GM12874 (cell line): ENCODE results near the gene GOLGA8H.
"Not testable (repeated sequence)": the region's sequence is repeated elsewhere in the genome, so short reads cannot be mapped to it uniquely, and the experiment has no call there.

Experiments
- TF ChIP-seq, protein P1 (sequence below): IDR thresholded peaks from 2 replicates; pipeline ENCODE4 v1.5.1; 2011; ENCODE audit warnings: low read depth, mild to moderate bottlenecking, control low read depth, low read length, moderate library complexity; ENCODE audit not compliant: insufficient read depth

Gene GOLGA8H, protein sequence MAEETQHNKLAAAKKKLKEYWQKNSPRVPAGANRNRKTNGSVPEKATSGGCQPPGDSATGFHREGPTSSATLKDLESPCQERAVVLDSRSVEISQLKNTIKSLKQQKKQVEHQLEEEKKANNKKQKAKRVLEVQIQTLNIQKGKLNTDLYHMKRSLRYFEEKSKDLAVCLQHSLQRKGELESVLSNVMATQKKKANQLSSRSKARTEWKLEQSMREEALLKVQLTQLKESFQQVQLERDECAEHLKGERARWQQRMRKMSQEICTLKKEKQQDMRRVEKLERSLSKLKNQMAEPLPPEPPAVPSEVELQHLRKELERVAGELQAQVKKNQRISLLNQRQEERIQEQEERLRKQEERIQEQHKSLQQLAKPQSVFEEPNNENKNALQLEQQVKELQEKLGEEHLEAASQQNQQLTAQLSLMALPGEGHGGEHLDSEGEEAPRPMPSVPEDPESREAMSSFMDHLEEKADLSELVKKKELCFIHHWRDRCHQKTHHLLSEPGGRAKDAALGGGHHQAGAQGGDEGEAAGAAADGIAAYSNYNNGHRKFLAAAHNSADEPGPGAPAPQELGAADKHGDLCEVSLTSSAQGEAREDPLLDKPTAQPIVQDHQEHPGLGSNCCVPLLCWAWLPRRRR

DNA sequence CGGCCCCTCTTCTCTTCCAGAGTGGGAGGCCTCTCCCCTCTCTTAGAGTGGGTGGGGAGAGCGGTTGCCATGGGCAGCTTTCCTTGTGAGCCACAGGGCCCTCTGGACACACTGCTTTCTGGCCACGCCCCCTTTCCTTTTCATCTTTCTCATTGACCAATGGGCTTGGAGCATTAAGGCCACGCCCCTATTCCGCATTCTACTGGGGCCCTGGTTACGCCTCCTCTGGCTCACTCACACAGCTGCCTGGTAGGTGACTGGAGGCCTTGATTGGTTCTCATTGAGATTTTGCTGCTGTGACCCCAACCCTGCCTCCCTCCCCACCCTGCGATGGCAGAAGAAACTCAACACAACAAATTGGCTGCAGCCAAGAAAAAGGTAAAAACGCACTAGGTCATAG lies at the start of gene GOLGA8H:
TSS of gene GOLGA8H (plus strand) at position 233 of the 400 bp plus-strand sequence. CDS start at position 331, 98 bp downstream.
- TF ChIP-seq, protein P1, sequence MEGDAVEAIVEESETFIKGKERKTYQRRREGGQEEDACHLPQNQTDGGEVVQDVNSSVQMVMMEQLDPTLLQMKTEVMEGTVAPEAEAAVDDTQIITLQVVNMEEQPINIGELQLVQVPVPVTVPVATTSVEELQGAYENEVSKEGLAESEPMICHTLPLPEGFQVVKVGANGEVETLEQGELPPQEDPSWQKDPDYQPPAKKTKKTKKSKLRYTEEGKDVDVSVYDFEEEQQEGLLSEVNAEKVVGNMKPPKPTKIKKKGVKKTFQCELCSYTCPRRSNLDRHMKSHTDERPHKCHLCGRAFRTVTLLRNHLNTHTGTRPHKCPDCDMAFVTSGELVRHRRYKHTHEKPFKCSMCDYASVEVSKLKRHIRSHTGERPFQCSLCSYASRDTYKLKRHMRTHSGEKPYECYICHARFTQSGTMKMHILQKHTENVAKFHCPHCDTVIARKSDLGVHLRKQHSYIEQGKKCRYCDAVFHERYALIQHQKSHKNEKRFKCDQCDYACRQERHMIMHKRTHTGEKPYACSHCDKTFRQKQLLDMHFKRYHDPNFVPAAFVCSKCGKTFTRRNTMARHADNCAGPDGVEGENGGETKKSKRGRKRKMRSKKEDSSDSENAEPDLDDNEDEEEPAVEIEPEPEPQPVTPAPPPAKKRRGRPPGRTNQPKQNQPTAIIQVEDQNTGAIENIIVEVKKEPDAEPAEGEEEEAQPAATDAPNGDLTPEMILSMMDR, result not testable (repeated sequence)

DNA sequence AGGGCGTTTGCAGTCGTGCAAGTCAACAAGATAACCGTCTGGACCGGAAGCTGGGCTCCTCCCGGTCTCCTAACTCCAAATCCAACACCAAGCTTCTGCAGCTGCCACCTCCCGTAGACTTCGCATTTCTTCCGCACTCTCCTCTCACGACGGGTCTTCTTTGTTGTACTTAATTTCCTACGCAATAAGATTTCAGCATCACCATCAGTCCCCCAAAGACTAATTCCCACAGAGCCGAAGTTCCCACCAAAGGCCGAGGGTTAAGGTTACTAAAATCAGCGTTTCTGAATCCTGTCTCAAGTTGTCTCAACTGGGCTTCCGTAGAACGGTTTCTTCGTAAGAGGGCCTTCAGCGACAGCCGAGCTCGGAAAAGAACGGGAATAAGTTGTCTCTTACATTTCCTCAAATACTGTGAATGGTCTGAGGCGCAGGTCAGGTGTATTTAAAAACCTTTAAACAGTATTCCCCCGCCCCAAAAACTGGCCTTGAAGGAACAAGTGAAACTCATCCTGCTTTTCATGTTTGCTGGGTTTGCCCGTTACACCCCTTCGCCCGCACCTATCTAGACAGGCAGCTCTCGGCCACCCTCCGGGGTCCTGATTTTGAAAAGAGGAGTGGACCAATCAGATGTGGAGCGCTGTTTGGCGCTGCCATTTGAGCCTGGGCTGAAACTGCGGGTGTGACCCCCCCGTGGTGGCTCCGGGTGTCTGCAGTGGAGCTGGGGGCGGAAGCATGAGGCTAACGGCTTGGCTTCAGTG lies 21.8 kb downstream of the GOLGA8H start, which contains the start of gene ARHGAP11B:
TSS of gene ARHGAP11B (plus strand) at position 693 of the 758 bp plus-strand sequence.
- TF ChIP-seq, protein P1, result not testable (repeated sequence)

DNA sequence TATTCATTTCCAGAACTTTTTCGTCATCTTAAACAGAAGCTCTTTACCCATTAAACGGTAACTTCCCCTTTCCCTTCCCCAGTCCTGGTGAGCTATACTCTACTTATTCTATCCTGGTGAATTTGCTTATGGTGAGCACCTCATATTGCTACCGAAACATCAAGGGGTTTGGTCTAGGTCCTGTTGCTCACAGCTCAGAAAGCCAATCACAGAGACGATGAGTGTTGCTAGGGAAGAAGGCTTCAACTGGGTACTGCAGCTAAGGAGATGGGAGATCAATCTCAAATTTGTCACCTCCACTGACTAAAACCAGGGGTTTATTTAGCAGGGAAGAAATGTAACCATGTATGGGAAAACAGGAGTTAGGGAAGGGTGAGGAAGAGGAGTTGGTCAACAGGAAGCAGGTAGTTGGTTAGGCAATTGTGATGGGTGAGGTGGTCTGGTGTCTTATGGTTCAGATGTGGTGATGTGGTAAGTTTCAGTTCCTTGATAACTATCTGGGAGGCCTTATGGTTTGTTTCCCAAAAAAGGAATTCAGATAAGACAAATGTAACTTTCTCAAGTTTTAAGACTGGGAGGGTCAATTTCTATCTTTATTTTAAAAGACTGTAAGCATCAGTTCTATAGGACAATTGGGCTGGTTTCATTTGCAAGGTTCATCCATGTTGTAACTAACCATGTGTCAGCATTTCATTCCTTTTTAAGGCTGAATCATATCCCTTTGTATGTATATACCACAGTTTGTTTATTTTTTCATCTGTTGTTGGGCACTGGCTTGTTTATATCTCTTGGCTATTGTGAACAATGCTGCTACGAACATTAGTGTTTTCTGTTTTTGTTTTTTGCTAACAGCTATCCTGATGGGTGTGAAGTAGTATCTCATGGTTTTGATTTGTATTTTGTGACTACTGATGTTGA lies 46.4 kb downstream of the GOLGA8H start:
- TF ChIP-seq, protein P1, result no peak
